HepG2 (cell line): Measurements from ENCODE around the gene ATXN1L. TPM values are rescaled to one million over a fixed set of nuclear protein-coding genes. Genes with fewer than 3 reads are reported as not detected.

ENCODE experiments used
- CBX2 ChIP-seq, 2 experiments: fragments of 200-600 bp in 1 of 2; sonication (generic); formaldehyde crosslinking in 1 of 2; IDR thresholded peaks; 2 replicates each; pipeline versions ENCODE4 v1.7.0 to v1.8.1; 2018 to 2022; ENCODE audit warnings: low read depth in 2 of 2, low read length in 1 of 2, mild to moderate bottlenecking in 1 of 2, missing genetic modification reagents in 1 of 2
- HNF1B ChIP-seq: sonication (generic); formaldehyde crosslinking; IDR thresholded peaks from 2 replicates; pipeline ENCODE4 v1.5.1; 2020; ENCODE audit warnings: mild to moderate bottlenecking, moderate library complexity, missing genetic modification reagents
- KLF13 ChIP-seq: sonication (generic); formaldehyde crosslinking; IDR thresholded peaks from 2 replicates; pipeline ENCODE4 v1.4.0; 2020; ENCODE audit warnings: mild to moderate bottlenecking, missing genetic modification reagents
- NR1H2 ChIP-seq: sonication (generic); formaldehyde crosslinking; IDR thresholded peaks from 2 replicates; pipeline ENCODE4 v1.8.1; 2022; ENCODE audit warnings: low read depth, missing genetic modification reagents, borderline replicate concordance
- PHF8 ChIP-seq: sonication (generic); formaldehyde crosslinking; IDR thresholded peaks from 2 replicates; pipeline ENCODE4 v1.5.0; 2020; ENCODE audit warnings: missing genetic modification reagents
- SOX13 ChIP-seq, 3 experiments: fragments of 450-650 bp in 1 of 3; sonication (generic) in 1 of 3; formaldehyde crosslinking in 1 of 3; IDR thresholded peaks in 2 of 3; conservative IDR thresholded peaks in 1 of 3; 2 replicates each; pipeline versions ENCODE4 v1.5.0 to v1.6.1; 2016 to 2020; ENCODE audit warnings: antibody characterized with exemption in 1 of 3, mild to moderate bottlenecking in 1 of 3, missing compliant biosample characterization in 1 of 3, missing genetic modification reagents in 1 of 3, moderate library complexity in 1 of 3
- ZNF12 ChIP-seq: sonication (generic); formaldehyde crosslinking; IDR thresholded peaks from 2 replicates; pipeline ENCODE4 v1.5.0; 2020; ENCODE audit warnings: missing genetic modification reagents
- ZNF414 ChIP-seq: sonication (generic); formaldehyde crosslinking; IDR thresholded peaks from 2 replicates; pipeline ENCODE4 v1.5.0; 2020; ENCODE audit warnings: missing genetic modification reagents
- ZNF580 ChIP-seq: IDR thresholded peaks from 2 replicates; pipeline ENCODE4 v1.6.1; 2016; ENCODE audit warnings: low read depth, borderline replicate concordance
- ZNF646 ChIP-seq: sonication (generic); formaldehyde crosslinking; IDR thresholded peaks from 2 replicates; pipeline ENCODE4 v1.9.0; 2021; ENCODE audit warnings: mild to moderate bottlenecking, missing genetic modification reagents
- ZNF749 ChIP-seq: sonication (generic); formaldehyde crosslinking; IDR thresholded peaks from 2 replicates; pipeline ENCODE4 v1.8.0; 2022; ENCODE audit warnings: mild to moderate bottlenecking, missing genetic modification reagents, moderate library complexity, borderline replicate concordance
- ZNF83 ChIP-seq: sonication (generic); formaldehyde crosslinking; IDR thresholded peaks from 2 replicates; pipeline ENCODE4 v1.4.0; 2020; ENCODE audit warnings: missing genetic modification reagents, mild to moderate bottlenecking, borderline replicate concordance
- polyA plus RNA-seq, 8 experiments: library from polyadenylated mRNA; depleted of rRNA in 3 of 8; stranded (reverse) in 7 of 8; unstranded in 1 of 8; fragments of >200 nt; fragmentation: Illumina TruSeq in 4 of 8; extraction: Trizol in 4 of 8; gene quantifications; 2 replicates each; pipeline versions ENCODE4 v1.2.1 to v1.2.3, GENCODE V29; 2011 to 2016; ENCODE audit warnings: low read depth in 4 of 8, missing spikeins in 1 of 8, mixed read lengths in 1 of 8; ENCODE audit not compliant: insufficient read depth in 1 of 8
- total RNA-seq, 5 experiments: library from RNA; depleted of rRNA; stranded (reverse); fragments of >200 nt; fragmentation: Illumina TruSeq; extraction: Trizol; gene quantifications; 2 replicates each; pipeline ENCODE4 v1.2.3, GENCODE V29; 2016; ENCODE audit warnings: low read depth in 1 of 5
- TF ChIP-seq, protein P1 (sequence below): sonication (generic); formaldehyde crosslinking; IDR thresholded peaks from 2 replicates; pipeline ENCODE4 v1.4.0; 2020; ENCODE audit warnings: low read depth, missing genetic modification reagents

ATXN1L gene
- total and polyA plus RNA-seq, 2 of the 13 experiments (the other 11 are each of a cell fraction or from before 2014, with no cell fraction given): 20.0 to 22.4 TPM

- no peak for TF ChIP-seq NR1H2 (CRISPR knock-in tag)
- TF ChIP-seq ZNF580 (CRISPR knock-in tag): peak; percentile 78; the same call in 1 of the 2 replicates
- TF ChIP-seq ZNF83 (CRISPR knock-in tag): no peak
- no peak for TF ChIP-seq ZNF414 (CRISPR knock-in tag)
- peak; percentile 40; the same call in 1 of the 2 replicates for TF ChIP-seq ZNF12 (CRISPR knock-in tag)
- no peak; the same call in 1 of the 2 replicates for TF ChIP-seq ZNF749 (CRISPR knock-in tag)
- no peak for TF ChIP-seq ZNF646 (CRISPR knock-in tag)
- TF ChIP-seq HNF1B (CRISPR knock-in tag): 0 out of 2 replicates have a peak, but pooled peaks have one; percentile 11
- TF ChIP-seq SOX13 (IDR thresholded peaks at IDR 0.05): no peak; the same call in 1 of the 2 replicates
- peak in 1 of 2 experiments; percentile 67; a peak in 1 of 4 replicates for TF ChIP-seq SOX13 (CRISPR knock-in tag; conservative IDR thresholded peaks at IDR 0.05 in 1 of 2, IDR thresholded peaks at IDR 0.05 in 1 of 2)
- peak; percentile 95 for TF ChIP-seq PHF8 (CRISPR knock-in tag)
- TF ChIP-seq KLF13 (CRISPR knock-in tag): no peak
- TF ChIP-seq, protein P1, sequence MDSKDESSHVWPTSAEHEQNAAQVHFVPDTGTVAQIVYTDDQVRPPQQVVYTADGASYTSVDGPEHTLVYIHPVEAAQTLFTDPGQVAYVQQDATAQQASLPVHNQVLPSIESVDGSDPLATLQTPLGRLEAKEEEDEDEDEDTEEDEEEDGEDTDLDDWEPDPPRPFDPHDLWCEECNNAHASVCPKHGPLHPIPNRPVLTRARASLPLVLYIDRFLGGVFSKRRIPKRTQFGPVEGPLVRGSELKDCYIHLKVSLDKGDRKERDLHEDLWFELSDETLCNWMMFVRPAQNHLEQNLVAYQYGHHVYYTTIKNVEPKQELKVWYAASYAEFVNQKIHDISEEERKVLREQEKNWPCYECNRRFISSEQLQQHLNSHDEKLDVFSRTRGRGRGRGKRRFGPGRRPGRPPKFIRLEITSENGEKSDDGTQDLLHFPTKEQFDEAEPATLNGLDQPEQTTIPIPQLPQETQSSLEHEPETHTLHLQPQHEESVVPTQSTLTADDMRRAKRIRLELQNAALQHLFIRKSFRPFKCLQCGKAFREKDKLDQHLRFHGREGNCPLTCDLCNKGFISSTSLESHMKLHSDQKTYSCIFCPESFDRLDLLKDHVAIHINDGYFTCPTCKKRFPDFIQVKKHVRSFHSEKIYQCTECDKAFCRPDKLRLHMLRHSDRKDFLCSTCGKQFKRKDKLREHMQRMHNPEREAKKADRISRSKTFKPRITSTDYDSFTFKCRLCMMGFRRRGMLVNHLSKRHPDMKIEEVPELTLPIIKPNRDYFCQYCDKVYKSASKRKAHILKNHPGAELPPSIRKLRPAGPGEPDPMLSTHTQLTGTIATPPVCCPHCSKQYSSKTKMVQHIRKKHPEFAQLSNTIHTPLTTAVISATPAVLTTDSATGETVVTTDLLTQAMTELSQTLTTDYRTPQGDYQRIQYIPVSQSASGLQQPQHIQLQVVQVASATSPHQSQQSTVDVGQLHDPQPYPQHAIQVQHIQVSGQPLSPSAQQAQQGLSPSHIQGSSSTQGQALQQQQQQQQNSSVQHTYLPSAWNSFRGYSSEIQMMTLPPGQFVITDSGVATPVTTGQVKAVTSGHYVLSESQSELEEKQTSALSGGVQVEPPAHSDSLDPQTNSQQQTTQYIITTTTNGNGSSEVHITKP: peak; percentile 90
- TF ChIP-seq CBX2 (IDR thresholded peaks at IDR 0.05; ENCODE audit: low read depth, low read length): no peak
- TF ChIP-seq CBX2 (CRISPR knock-in tag; IDR thresholded peaks at IDR 0.05; ENCODE audit: low read depth): no peak
Observed at GRCh38 chr16:71808593-71809459, 37.0 kb upstream of the ATXN1L start, which contains the start of gene AP1G1 (continued).
